OCI-LY7 (cell line): ENCODE measurements around the gene THAP11.
A peak's percentile ranks its signal among the peaks of the same experiment; 100 is the strongest.

Source experiments
- CTCF ChIP-seq: fragments of 200-600 bp; sonication (generic); conservative IDR thresholded peaks from 2 replicates; pipeline ENCODE4 v1.5.1; 2014; ENCODE audit warnings: mild to moderate bottlenecking, antibody characterized with exemption, low read length, moderate library complexity, mixed read lengths
- EZH2phosphoT487 ChIP-seq: fragments of 200-600 bp; sonication (generic); IDR thresholded peaks from 2 replicates; pipeline ENCODE4 v1.6.1; 2018; ENCODE audit warnings: low read depth, borderline replicate concordance, mild to moderate bottlenecking, mixed run types, antibody characterized with exemption, low read length, moderate library complexity, mixed read lengths

- peak; percentile 92 for TF ChIP-seq CTCF
- TF ChIP-seq EZH2phosphoT487 = no peak
These were observed 41.7 kb downstream of the THAP11 start for GRCh38 chr16:67883872-67884261.
